ENCODE data around the gene SLC11A2. TPM values are rescaled to one million over a fixed set of nuclear protein-coding genes. Genes with fewer than 3 reads are reported as not detected.
"Not testable (repeated sequence)": the region's sequence is repeated elsewhere in the genome, so short reads cannot be mapped to it uniquely, and the experiment has no call there.

The SLC11A2 gene
- total RNA-seq, 1 donor from 2014 or later, result 26.6 TPM

- DNase-seq (ENCODE audit: extremely low read depth, low read depth, low spot score), result no peak
Measured at GRCh38 chr12:50951112-50951511, 75.1 kb downstream of the SLC11A2 start.

DNA sequence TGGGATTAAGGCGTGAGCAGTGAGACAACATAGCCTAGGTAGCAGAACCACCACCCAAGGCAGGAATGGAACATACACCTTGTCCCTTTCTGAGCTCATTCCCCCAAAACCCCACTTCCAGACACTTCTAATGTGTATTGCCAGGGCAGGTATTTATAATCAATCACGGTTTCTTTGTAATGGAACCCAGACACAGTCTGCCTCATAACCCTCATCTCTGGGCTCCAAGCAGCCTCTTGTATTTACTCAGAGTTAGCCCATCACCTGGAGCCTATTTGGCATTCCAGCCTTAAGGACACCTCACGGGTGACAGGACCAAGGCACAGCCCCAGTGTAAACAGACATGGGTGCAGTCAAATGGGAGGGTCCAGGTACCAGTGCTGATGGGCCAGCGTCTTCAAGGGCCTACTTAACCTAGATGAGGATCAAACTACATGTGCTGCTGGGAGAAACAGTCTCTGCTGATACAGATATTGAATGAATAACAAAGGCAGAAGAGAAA is 76.3 kb downstream of the SLC11A2 start:
- no peak for DNase-seq (ENCODE audit: extremely low read depth, low read depth, low spot score)

DNA sequence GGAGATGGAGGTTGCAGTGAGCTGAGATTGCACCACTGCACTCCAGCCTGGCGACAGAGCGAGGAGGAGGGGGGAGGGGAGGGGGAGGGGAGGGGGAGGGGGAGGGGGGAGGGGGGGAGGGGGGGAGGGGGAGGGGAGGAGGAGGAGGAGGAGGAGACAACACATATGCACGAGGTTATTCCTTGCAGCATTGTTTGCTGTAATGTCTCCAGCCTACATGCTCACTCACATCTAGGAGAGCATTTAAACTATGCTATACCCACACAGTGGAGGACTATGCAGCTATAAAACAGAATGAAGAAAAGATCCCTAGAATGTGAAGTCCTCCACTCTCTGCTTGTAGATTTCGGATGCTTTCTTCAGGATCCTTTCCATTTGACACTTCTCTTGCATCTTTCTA is 77.4 kb downstream of the SLC11A2 start:
- no peak for DNase-seq (ENCODE audit: extremely low read depth, low read depth, low spot score)

- no peak for DNase-seq (ENCODE audit: extremely low read depth, low read depth, low spot score)
Measured at GRCh38 chr12:50947933-50948626, 78.1 kb downstream of the SLC11A2 start.

DNA sequence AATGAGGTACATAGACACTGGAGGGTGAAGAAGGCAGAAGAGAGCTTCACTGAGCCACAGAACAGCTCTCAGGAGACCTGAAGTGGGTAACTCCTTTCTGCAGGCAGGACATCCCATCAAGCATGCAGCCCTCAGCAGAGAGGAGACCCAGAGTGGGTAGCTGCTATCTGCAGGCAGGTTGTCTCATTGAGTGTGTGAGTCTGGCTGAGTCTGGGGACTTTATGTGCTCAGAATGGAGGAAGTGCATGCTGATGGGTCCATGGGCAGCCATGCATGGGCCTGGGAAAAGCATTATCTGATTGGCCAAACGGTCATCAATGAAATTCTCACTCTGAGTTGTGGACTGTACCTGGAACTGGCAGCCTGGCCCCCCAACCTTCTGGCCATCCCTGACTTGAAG is 88.5 kb downstream of the SLC11A2 start:
- no peak for DNase-seq (ENCODE audit: extremely low read depth, low read depth, low spot score)

DNA sequence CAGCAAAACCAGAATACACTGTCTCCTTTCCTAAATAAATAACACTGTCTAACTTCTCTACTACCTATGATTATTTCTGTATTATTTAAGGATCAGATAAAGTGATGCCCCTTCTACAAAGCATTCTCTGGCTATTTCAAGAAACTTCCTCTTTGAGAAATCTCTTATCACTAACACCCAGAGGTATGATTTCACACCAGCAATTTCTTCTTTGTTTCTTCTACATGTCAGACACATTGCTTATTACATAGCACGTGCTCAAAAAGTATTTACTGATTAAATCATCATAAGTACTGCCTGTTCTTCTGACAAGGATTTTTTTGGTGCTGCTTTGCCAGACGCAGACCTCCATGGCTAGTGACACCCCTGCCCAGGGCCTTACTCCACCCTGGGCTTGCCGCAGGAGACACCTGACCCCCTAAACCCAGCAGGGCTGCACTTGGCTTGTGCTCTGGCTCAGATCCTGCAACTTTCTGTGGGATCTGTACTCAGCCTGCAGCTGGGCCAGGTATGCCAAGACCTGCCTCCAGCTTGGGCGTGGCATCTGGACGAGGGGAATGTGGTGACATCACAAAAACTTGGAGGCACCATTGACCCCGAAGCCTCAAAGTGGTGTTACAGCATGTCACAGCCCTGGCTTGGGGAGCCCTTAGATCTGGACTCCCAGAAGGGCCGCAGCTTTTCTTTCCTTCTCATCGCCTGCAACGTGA is 89.2 kb downstream of the SLC11A2 start:
- no peak for DNase-seq (ENCODE audit: extremely low read depth, low read depth, low spot score)

DNA sequence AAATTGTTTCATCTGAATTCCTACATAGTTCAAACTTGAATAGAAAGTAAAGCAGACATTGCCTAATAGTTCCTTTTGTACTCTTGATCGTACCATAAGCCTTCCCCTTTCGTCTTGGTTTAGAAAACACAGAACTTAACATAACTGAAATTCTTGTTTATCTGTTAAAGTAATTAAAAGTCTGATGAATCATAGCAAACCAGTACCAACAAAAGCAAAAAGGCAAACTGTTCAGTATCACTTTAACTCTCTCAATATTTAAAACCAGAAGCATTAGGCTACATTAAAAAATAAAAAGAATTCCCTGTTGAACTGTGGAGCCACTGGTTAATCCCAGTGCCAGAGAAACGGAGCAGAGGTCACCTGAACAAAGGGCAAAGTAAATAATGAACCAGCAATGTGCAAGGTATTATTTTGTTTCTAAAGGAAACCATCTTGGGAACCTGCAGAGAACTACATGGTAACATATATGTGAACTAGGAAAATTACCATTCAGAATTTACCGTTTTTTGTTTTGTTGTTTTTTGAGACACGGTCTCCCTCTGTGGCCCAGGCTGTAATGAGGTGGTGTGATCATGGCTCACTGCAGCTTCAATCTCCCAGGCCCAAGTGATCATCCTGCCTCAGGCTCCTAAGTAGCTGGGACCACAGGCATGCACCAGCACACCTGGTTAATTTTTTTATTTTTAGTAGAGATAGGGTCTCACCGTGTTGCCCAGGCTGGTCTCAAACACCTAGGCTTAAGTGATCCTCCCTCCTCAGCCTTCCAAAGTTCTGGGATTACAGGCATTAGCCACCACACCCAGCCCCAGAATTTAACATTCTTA is 91.0 kb downstream of the SLC11A2 start:
- no peak for DNase-seq (ENCODE audit: extremely low read depth, low read depth, low spot score)

DNA sequence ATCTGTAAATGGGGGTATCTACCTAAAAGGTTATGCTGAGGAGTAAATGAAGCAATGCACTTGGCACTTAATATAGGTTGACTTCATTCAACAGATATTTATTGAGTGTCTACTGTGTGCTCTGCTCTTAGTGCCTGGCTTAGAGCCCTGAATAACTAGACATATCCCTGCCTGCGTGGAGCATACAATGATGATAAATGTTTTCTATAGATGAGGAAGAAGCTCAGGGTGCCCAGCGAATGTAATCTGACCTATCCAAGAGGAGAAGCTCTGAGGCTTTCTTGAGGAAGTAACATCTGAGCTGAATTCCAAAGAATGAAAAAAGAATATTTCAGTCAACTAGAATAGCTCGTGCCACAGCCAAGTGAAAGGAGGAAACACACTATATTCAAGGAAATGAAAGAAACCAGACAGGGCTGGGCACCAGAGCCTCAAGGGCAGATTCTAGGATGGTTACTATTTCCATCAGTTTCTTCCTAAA is 91.8 kb downstream of the SLC11A2 start:
- no peak for DNase-seq (ENCODE audit: extremely low read depth, low read depth, low spot score)

- no peak for DNase-seq (ENCODE audit: extremely low read depth, low read depth, low spot score)
Measured at GRCh38 chr12:50933459-50934124, 92.6 kb downstream of the SLC11A2 start.

GRCh38 chr12:50932787-50933280 is 93.3 kb downstream of the SLC11A2 start:
- no peak for DNase-seq (ENCODE audit: extremely low read depth, low read depth, low spot score)

DNA sequence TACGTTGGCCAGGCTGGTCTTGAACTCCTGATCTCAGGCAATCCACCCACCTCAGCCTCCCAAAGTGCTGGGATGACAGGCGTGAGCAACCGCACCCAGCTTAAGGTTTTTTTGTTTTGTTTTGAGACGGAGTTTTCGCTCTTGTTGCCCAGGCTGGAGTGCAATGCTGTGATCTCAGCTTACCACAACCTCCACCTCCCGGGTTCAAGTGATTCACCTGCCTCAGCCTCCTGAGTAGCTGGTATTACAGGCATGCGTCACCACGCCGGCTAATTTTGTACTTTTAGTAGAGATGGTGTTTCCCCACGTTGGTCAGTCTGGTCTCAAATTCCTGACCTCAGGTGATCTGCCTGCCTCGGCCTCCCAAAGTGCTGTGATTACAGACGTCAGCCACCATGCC is 95.7 kb downstream of the SLC11A2 start:
- DNase-seq (ENCODE audit: extremely low read depth, low read depth, low spot score), result not testable (repeated sequence)

DNA sequence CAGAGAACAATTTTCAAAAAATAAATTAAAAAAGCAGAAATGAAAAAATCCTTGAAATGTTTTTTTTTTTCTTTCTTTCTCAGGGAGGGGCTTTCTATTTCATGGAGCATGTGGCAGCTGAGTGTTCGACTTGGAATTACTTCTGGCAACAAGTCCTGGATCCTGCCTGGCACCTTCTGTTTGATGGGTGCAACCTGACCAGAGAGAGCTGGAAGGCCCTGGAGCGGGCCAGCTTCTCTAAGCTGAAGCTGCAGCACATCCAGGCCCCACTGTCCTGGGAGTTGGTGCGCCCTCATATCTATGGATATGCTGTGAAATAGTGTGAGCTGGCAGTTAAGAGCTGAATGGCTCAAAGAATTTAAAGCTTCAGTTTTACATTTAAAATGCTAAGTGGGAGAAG is 96.4 kb downstream of the SLC11A2 start:
- no peak for DNase-seq (ENCODE audit: extremely low read depth, low read depth, low spot score)

Other genes with a start within 250 kb of the SLC11A2 start
- gene TMPRSS12, start 183.5 kb downstream of the SLC11A2 start, total RNA-seq, result not detected in 2 replicates
- gene HIGD1C, start 73.8 kb downstream of the SLC11A2 start, total RNA-seq, result not detected in 2 replicates
- gene LETMD1, start 21.9 kb upstream of the SLC11A2 start, total RNA-seq, result 28.0 and 34.6 TPM in 2 replicates
- gene CSRNP2, start 57.2 kb upstream of the SLC11A2 start, total RNA-seq, result 22.4 and 41.3 TPM in 2 replicates
- gene TFCP2, start 146.8 kb upstream of the SLC11A2 start, total RNA-seq, result 15.7 and 17.0 TPM in 2 replicates
- gene POU6F1, start 191.7 kb upstream of the SLC11A2 start, total RNA-seq, result 6.7 and 13.2 TPM in 2 replicates
- gene DAZAP2, start 212.4 kb upstream of the SLC11A2 start, total RNA-seq, result 204 and 248 TPM in 2 replicates
- 15.4 and 27.2 TPM in 2 replicates for gene SMAGP, start 244.0 kb upstream of the SLC11A2 start, total RNA-seq